SK-N-SH (cell line): ENCODE measurements around the gene PRR20G. TPM values are rescaled to one million over a fixed set of nuclear protein-coding genes. Genes with fewer than 3 reads are reported as not detected.

Experiments
- CTCF ChIA-PET: fragments of 300-600, 350-600 bp; formaldehyde crosslinking; extraction: SDS; loops from one replicate; lab custom pipeline; 2021; lab: Yijun Ruan, JAX
- POLR2A ChIA-PET: fragments of 350-600 bp; sonication (Branson Sonifier 250); formaldehyde crosslinking; extraction: SDS; loops from one replicate; lab custom pipeline; 2020; ENCODE audit warnings: antibody characterized with exemption, inconsistent platforms; lab: Yijun Ruan, JAX
- DNase-seq: peaks from one replicate; pipeline ENCODE4 v3.0.0; 2012
- H2AFZ ChIP-seq: fragments of 200-600 bp; sonication (generic); 2 replicates; pipeline ENCODE4 v1.8.1; 2016; ENCODE audit warnings: antibody characterized with exemption, mild to moderate bottlenecking, low read depth
- H3F3A ChIP-seq: fragments of 200-600 bp; sonication (generic); replicated peaks from 2 replicates; pipeline ENCODE3; 2016; ENCODE audit warnings: antibody characterized with exemption, mild to moderate bottlenecking; ENCODE audit not compliant: insufficient read depth
- H3K27ac ChIP-seq, 2 experiments: fragments of 200-500 bp in 1 of 2; fragments of 200-600 bp in 1 of 2; sonication (Bioruptor generic) in 1 of 2; sonication (generic), shearing (Covaris generic) in 1 of 2; 2 replicates each; pipeline versions ENCODE4 v1.5.1 to v1.6.1; 2014 to 2016; ENCODE audit warnings: low read depth in 2 of 2, inconsistent platforms in 1 of 2, low read length in 1 of 2, mild to moderate bottlenecking in 1 of 2, mixed read lengths in 1 of 2
- H3K27me3 ChIP-seq: fragments of 200-600 bp; sonication (generic), shearing (Covaris generic); 2 replicates; pipeline ENCODE4 v1.6.1; 2016; ENCODE audit warnings: mixed run types; ENCODE audit not compliant: insufficient read depth
- H3K36me3 ChIP-seq, 2 experiments: fragments of 200-500 bp in 1 of 2; fragments of 200-600 bp in 1 of 2; sonication (Bioruptor generic) in 1 of 2; sonication (generic) in 1 of 2; replicated peaks in 1 of 2; 2 replicates each; pipeline versions ENCODE3 to v1.5.1; 2014 to 2016; ENCODE audit warnings: low read length in 1 of 2, mild to moderate bottlenecking in 1 of 2; ENCODE audit not compliant: insufficient read depth in 2 of 2, control insufficient read depth in 1 of 2
- H3K4me1 ChIP-seq, 2 experiments: fragments of 200-500 bp in 1 of 2; fragments of 200-600 bp in 1 of 2; sonication (Bioruptor generic) in 1 of 2; sonication (generic), shearing (Covaris generic) in 1 of 2; 2 replicates each; pipeline versions ENCODE4 v1.5.1 to v1.6.1; 2014 to 2016; ENCODE audit warnings: low read depth in 1 of 2, low read length in 1 of 2, mixed run types in 1 of 2; ENCODE audit not compliant: insufficient read depth in 2 of 2, control insufficient read depth in 1 of 2
- H3K4me2 ChIP-seq: fragments of 200-600 bp; sonication (generic), shearing (Covaris generic); 2 replicates; pipeline ENCODE4 v1.6.1; 2017; ENCODE audit warnings: mixed run types
- H3K4me3 ChIP-seq, 2 experiments: fragments of 200-500 bp in 1 of 2; fragments of 200-600 bp in 1 of 2; sonication (Bioruptor generic) in 1 of 2; sonication (generic), shearing (Covaris generic) in 1 of 2; 2 replicates each; pipeline versions ENCODE4 v1.5.1 to v1.8.1; 2014 to 2016; ENCODE audit warnings: low read depth in 2 of 2, inconsistent platforms in 1 of 2, low read length in 1 of 2, mild to moderate bottlenecking in 1 of 2, mixed read lengths in 1 of 2, moderate library complexity in 1 of 2
- H3K79me2 ChIP-seq: fragments of 200-600 bp; sonication (generic); 2 replicates; pipeline ENCODE4 v1.8.1; 2017; ENCODE audit warnings: mild to moderate bottlenecking; ENCODE audit not compliant: insufficient read depth
- H3K9ac ChIP-seq: fragments of 200-600 bp; sonication (generic); 2 replicates; pipeline ENCODE4 v1.6.1; 2017; ENCODE audit warnings: mixed run types
- H3K9me2 ChIP-seq: fragments of 200-600 bp; sonication (generic); 2 replicates; pipeline ENCODE4 v1.6.1; 2017; ENCODE audit warnings: mixed run types
- H3K9me3 ChIP-seq: fragments of 200-600 bp; sonication (generic); 2 replicates; pipeline ENCODE4 v1.6.1; 2017; ENCODE audit warnings: mixed run types, mild to moderate bottlenecking, moderate library complexity
- H4K20me1 ChIP-seq: fragments of 200-600 bp; sonication (generic); 2 replicates; pipeline ENCODE4 v1.6.1; 2017; ENCODE audit warnings: mild to moderate bottlenecking, mixed run types; ENCODE audit not compliant: insufficient read depth
- CHD2 ChIP-seq: fragments of 150-350 bp; IDR thresholded peaks from 2 replicates; pipeline ENCODE4 v1.6.1; 2018; ENCODE audit warnings: low read length; ENCODE audit not compliant: partially characterized antibody
- EZH2phosphoT487 ChIP-seq: fragments of 200-600 bp; sonication (generic); IDR thresholded peaks from 2 replicates; pipeline ENCODE4 v1.6.1; 2017; ENCODE audit warnings: low read depth, mixed run types, mild to moderate bottlenecking, antibody characterized with exemption, moderate library complexity, borderline replicate concordance
- FOXM1 ChIP-seq: IDR thresholded peaks from 2 replicates; pipeline ENCODE4 v1.4.0; 2012; ENCODE audit warnings: low read depth, mild to moderate bottlenecking
- NFIC ChIP-seq: IDR thresholded peaks from 2 replicates; pipeline ENCODE4 v1.4.0; 2012; ENCODE audit warnings: borderline replicate concordance
- NRF1 ChIP-seq: IDR thresholded peaks from 2 replicates; pipeline ENCODE4 v1.6.1; 2012; ENCODE audit warnings: low read depth, mild to moderate bottlenecking, low read length
- RAD21 ChIP-seq: IDR thresholded peaks from 2 replicates; pipeline ENCODE4 v1.6.1; 2012; ENCODE audit warnings: mild to moderate bottlenecking, low read length
- RFX5 ChIP-seq: IDR thresholded peaks from 2 replicates; pipeline ENCODE4 v1.6.1; 2012; ENCODE audit warnings: mild to moderate bottlenecking, improper control_type of control experiment, low read length
- RXRA ChIP-seq: IDR thresholded peaks from 2 replicates; pipeline ENCODE4 v1.4.0; 2012; ENCODE audit warnings: low read depth, mild to moderate bottlenecking, borderline replicate concordance
- SMC3 ChIP-seq: IDR thresholded peaks from 2 replicates; pipeline ENCODE4 v1.6.1; 2012; ENCODE audit warnings: low read depth, low read length, improper control_type of control experiment
- TCF12 ChIP-seq: IDR thresholded peaks from 2 replicates; pipeline ENCODE4 v1.4.0; 2012
- TEAD4 ChIP-seq: IDR thresholded peaks from 2 replicates; pipeline ENCODE4 v1.4.0; 2012; ENCODE audit warnings: mild to moderate bottlenecking, borderline replicate concordance; ENCODE audit not compliant: insufficient read depth
- USF1 ChIP-seq: IDR thresholded peaks from 2 replicates; pipeline ENCODE4 v1.4.0; 2012; ENCODE audit warnings: low read depth, borderline replicate concordance
- YY1 ChIP-seq: IDR thresholded peaks from 2 replicates; pipeline ENCODE4 v1.4.0; 2012; ENCODE audit warnings: low read depth, mild to moderate bottlenecking
- ZBTB33 ChIP-seq: IDR thresholded peaks from 2 replicates; pipeline ENCODE4 v1.4.0; 2012; ENCODE audit warnings: low read depth, borderline replicate concordance
- WGBS: methylation state at CpG from one replicate; pipeline ENCODE4 v1.1.6; 2017; ENCODE audit warnings: low lambda C conversion rate; 5-methylcytosine and 5-hydroxymethylcytosine counted together
- polyA plus RNA-seq, 3 experiments: library from polyadenylated mRNA; depleted of rRNA; stranded (reverse); fragments of >200 nt; gene quantifications; 2 replicates each; pipeline ENCODE4 v1.2.3, GENCODE V29; 2012
- TF ChIP-seq, protein P1 (sequence below): IDR thresholded peaks from 2 replicates; pipeline ENCODE4; 2012
- TF ChIP-seq, protein P2 (sequence below): fragments of 150-350 bp; IDR thresholded peaks from 2 replicates; pipeline ENCODE4 v1.6.1; 2016; ENCODE audit warnings: mild to moderate bottlenecking, low read depth, low read length

The PRR20G gene
- polyA plus RNA-seq, 1 of the 3 experiments (the other 2 are of a cell fraction), result not detected

- Histone ChIP-seq H3F3A (no peaks in the 10 kb centered on the region), H3K27me3 (no peaks in the 10 kb centered on the region), H2AFZ (no peak overlapping the region), H3K9me2 (no peaks in the 10 kb centered on the region), H3K4me2 (0 out of 2 replicates have a peak overlapping the region, but pooled peaks have one; percentile 27), H3K9me3 (no peaks in the 10 kb centered on the region), H3K27ac (no peak overlapping the region; a peak in 1 of 4 replicates), H3K4me1 (peaks cover 4 to 14% of the 10 kb centered on the region in 2 experiments; a peak in 1 of 4 replicates), H3K9ac (no peak overlapping the region), H4K20me1 (no peaks in the 10 kb centered on the region)
- DNase-seq, result peak; percentile 59
- CTCF ChIA-PET, result interaction anchor here (1.3 to 2.4 kb wide), 3 partner anchors 18 to 284 kb away, joined by 3 to 7 read pairs (median 3); no protein-coding TSS in a partner anchor
- POLR2A ChIA-PET, result no interaction called here
- TF ChIP-seq RFX5, result no peak
- TF ChIP-seq, all 33 proteins: peak for 0
- Histone ChIP-seq H3K36me3 (no peaks in the 10 kb centered on the region), H3K4me3 (no peak overlapping the region), H3K79me2 (no peaks in the 10 kb centered on the region)
- WGBS, result 23% methylated on average over 5 of the region's 9 CpGs
These were observed 24.1 kb downstream of the PRR20G start for GRCh38 chr3:127263586-127264231.

- H3K4me2 ChIP-seq, result no peak overlapping the region
- DNase-seq, result no peak
- H3K9me3 ChIP-seq, result no peaks in the 10 kb centered on the region
- no peak overlapping the region for H3K4me3 ChIP-seq
- WGBS, result 81% methylated on average over 4 of the region's 4 CpGs
- H3K27me3 ChIP-seq, result no peaks in the 10 kb centered on the region
- no peaks in the 10 kb centered on the region for H3F3A ChIP-seq
- TF ChIP-seq EZH2phosphoT487 (no peak), TEAD4 (no peak), YY1 (no peak), NRF1 (no peak)
- TF ChIP-seq, protein P1, sequence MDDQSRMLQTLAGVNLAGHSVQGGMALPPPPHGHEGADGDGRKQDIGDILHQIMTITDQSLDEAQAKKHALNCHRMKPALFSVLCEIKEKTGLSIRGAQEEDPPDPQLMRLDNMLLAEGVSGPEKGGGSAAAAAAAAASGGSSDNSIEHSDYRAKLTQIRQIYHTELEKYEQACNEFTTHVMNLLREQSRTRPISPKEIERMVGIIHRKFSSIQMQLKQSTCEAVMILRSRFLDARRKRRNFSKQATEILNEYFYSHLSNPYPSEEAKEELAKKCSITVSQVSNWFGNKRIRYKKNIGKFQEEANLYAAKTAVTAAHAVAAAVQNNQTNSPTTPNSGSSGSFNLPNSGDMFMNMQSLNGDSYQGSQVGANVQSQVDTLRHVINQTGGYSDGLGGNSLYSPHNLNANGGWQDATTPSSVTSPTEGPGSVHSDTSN, result no peak
- peaks cover 4 to 14% of the 10 kb centered on the region in 2 experiments; a peak in 1 of 4 replicates for H3K4me1 ChIP-seq
- H3K27ac ChIP-seq, result no peak overlapping the region
- ChIA-PET POLR2A (no interaction called here), CTCF (interaction anchor here (1.4 kb wide), 1 partner anchor 285 kb away, joined by 3 read pairs; no protein-coding TSS in a partner anchor)
- no peak overlapping the region for H3K9ac ChIP-seq
- no peaks in the 10 kb centered on the region for H3K36me3 ChIP-seq
- no peaks in the 10 kb centered on the region for H3K9me2 ChIP-seq
- no peaks in the 10 kb centered on the region for H3K79me2 ChIP-seq
- no peak overlapping the region for H2AFZ ChIP-seq
- no peaks in the 10 kb centered on the region for H4K20me1 ChIP-seq
These were observed 24.8 kb downstream of the PRR20G start for GRCh38 chr3:127263037-127263436.

GRCh38 chr3:127262533-127262932 lies 25.3 kb downstream of the PRR20G start:
- H3K27me3 ChIP-seq, result no peaks in the 10 kb centered on the region
- no peak for TF ChIP-seq CHD2
- TF ChIP-seq, protein P2, sequence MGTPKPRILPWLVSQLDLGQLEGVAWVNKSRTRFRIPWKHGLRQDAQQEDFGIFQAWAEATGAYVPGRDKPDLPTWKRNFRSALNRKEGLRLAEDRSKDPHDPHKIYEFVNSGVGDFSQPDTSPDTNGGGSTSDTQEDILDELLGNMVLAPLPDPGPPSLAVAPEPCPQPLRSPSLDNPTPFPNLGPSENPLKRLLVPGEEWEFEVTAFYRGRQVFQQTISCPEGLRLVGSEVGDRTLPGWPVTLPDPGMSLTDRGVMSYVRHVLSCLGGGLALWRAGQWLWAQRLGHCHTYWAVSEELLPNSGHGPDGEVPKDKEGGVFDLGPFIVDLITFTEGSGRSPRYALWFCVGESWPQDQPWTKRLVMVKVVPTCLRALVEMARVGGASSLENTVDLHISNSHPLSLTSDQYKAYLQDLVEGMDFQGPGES, result no peak
- TF ChIP-seq FOXM1, result no peak
- no peak for TF ChIP-seq NFIC
- TF ChIP-seq SMC3, result no peak
- no peak for TF ChIP-seq TEAD4
- no peak for TF ChIP-seq ZBTB33
- TF ChIP-seq RAD21, result no peak
- no peak for TF ChIP-seq USF1
- TF ChIP-seq RXRA, result no peak
- no peak for TF ChIP-seq TCF12
- no peaks in the 10 kb centered on the region for H3K9me2 ChIP-seq
- no peaks in the 10 kb centered on the region for H3K36me3 ChIP-seq
- no peak for DNase-seq
- no peak overlapping the region for H3K4me2 ChIP-seq
- ChIA-PET CTCF (interaction anchor here (0.9 kb wide), 1 partner anchor 194 kb away, joined by 3 read pairs; no protein-coding TSS in a partner anchor), POLR2A (no interaction called here)
- H4K20me1 ChIP-seq, result no peaks in the 10 kb centered on the region
- no peaks in the 10 kb centered on the region for H3K79me2 ChIP-seq
- no peak overlapping the region for H3K4me3 ChIP-seq
- 85% methylated on average over 2 of the region's 3 CpGs for WGBS
- H3F3A ChIP-seq, result no peaks in the 10 kb centered on the region
- no peak overlapping the region for H2AFZ ChIP-seq
- peaks cover 4 to 14% of the 10 kb centered on the region in 2 experiments; a peak in 1 of 4 replicates for H3K4me1 ChIP-seq
- H3K9me3 ChIP-seq, result no peaks in the 10 kb centered on the region
- no peak overlapping the region for H3K9ac ChIP-seq
- no peak overlapping the region for H3K27ac ChIP-seq
